GM12878 (cell line): ENCODE measurements around the gene FZD8. TPM values are rescaled to one million over a fixed set of nuclear protein-coding genes. Genes with fewer than 3 reads are reported as not detected.

Experiments
- ATAC-seq: fragments of 200-7000 bp; cut with Tn5 transposase; 3 replicates; pipeline ENCODE4 v1.9.1; 2020; ENCODE audit warnings: mild to moderate bottlenecking, moderate library complexity
- BruUV-seq: library from RNA; stranded (reverse); fragments of 400-500 nt; replicated peaks from 2 replicates; lab custom pipeline; 2021; lab: Mats Ljungman, UMichigan
- CTCF ChIA-PET: fragments of 300-600 bp; sonication (Branson Sonifier 250); formaldehyde crosslinking; extraction: SDS; loops from one replicate; lab custom pipeline; 2021; ENCODE audit warnings: inconsistent platforms; lab: Yijun Ruan, JAX
- POLR2A ChIA-PET: fragments of 350-600 bp; formaldehyde crosslinking; extraction: SDS; loops from one replicate; lab custom pipeline; 2021; ENCODE audit warnings: inconsistent platforms; lab: Charles Lee
- RAD21 ChIA-PET: fragments of 300-600 bp; sonication (Branson Sonifier 250); formaldehyde crosslinking; loops from one replicate; lab custom pipeline; 2023; ENCODE audit warnings: antibody characterized with exemption; ENCODE audit not compliant: unreplicated experiment; lab: Charles Lee
- SMC1A ChIA-PET: fragments of 300-600 bp; sonication (Branson Sonifier 250); formaldehyde crosslinking; loops from one replicate; lab custom pipeline; 2023; ENCODE audit not compliant: unreplicated experiment, uncharacterized antibody; lab: Charles Lee
- DNase-seq: peaks from one replicate; pipeline ENCODE4 v3.0.0-alpha.2; 2011; ENCODE audit warnings: low read depth, low spot score
- FAIRE-seq: peaks from 3 replicates; lab custom pipeline; 2011; peaks lifted over from hg19 to GRCh38; lab: Jason Lieb, UNC
- H2AFZ ChIP-seq: 2 replicates; pipeline ENCODE4 v1.6.0; 2011; ENCODE audit warnings: low read depth, low read length, control low read depth; ENCODE audit not compliant: control insufficient read depth
- H3K27ac ChIP-seq: 2 replicates; pipeline ENCODE4 v1.5.1; 2011; ENCODE audit warnings: control low read depth; ENCODE audit not compliant: control insufficient read depth, insufficient read depth
- H3K27me3 ChIP-seq, 2 experiments: replicated peaks in 1 of 2; 2 replicates each; pipeline versions ENCODE4 v1.6.0 to v1.6.1; 2011; ENCODE audit warnings: low read length in 1 of 2; ENCODE audit not compliant: control insufficient read depth in 2 of 2, insufficient read depth in 2 of 2
- H3K36me3 ChIP-seq, 2 experiments: 2 replicates each; pipeline ENCODE4 v1.5.1; 2011; ENCODE audit warnings: low read length in 1 of 2; ENCODE audit not compliant: control insufficient read depth in 2 of 2, insufficient read depth in 2 of 2
- H3K4me1 ChIP-seq: 2 replicates; pipeline ENCODE4 v1.6.1; 2011; ENCODE audit warnings: mild to moderate bottlenecking, low read length, moderate library complexity, mixed read lengths; ENCODE audit not compliant: control insufficient read depth, insufficient read depth
- H3K4me2 ChIP-seq: 2 replicates; pipeline ENCODE4 v1.6.0; 2011; ENCODE audit warnings: control low read depth; ENCODE audit not compliant: control insufficient read depth, insufficient read depth
- H3K4me3 ChIP-seq: fragments of 200-600 bp; sonication (generic); 2 replicates; pipeline ENCODE4 v1.5.1; 2016
- H3K79me2 ChIP-seq: 2 replicates; pipeline ENCODE4 v1.6.0; 2011; ENCODE audit warnings: low read length; ENCODE audit not compliant: control insufficient read depth, insufficient read depth
- H3K9ac ChIP-seq: 2 replicates; pipeline ENCODE4 v1.8.0; 2011; ENCODE audit warnings: low read length, control low read depth, mixed read lengths; ENCODE audit not compliant: control insufficient read depth, insufficient read depth
- H3K9me3 ChIP-seq: replicated peaks from 3 replicates; pipeline ENCODE4 v1.5.1; 2011; ENCODE audit warnings: mild to moderate bottlenecking, low read length; ENCODE audit not compliant: control insufficient read depth, insufficient read depth
- H4K20me1 ChIP-seq: 2 replicates; pipeline ENCODE4 v1.6.0; 2011; ENCODE audit not compliant: control insufficient read depth, insufficient read depth
- CBFB ChIP-seq: IDR thresholded peaks from 2 replicates; pipeline ENCODE4 v1.6.1; 2016; ENCODE audit warnings: antibody characterized with exemption, low read depth
- E4F1 ChIP-seq: fragments of 450-650 bp; IDR thresholded peaks from 2 replicates; pipeline ENCODE4 v1.6.1; 2018; ENCODE audit warnings: borderline replicate concordance, mild to moderate bottlenecking; ENCODE audit not compliant: partially characterized antibody
- EED ChIP-seq: sonication (generic); IDR thresholded peaks from 2 replicates; pipeline ENCODE4 v1.6.1; 2016; ENCODE audit warnings: antibody characterized with exemption, low read depth
- MTA2 ChIP-seq: fragments of 450-650 bp; IDR thresholded peaks from 2 replicates; pipeline ENCODE4 v1.6.1; 2016; ENCODE audit warnings: low read depth, mild to moderate bottlenecking, moderate library complexity
- NFYB ChIP-seq: IDR thresholded peaks from 2 replicates; pipeline ENCODE4 v1.6.1; 2011; ENCODE audit warnings: low read depth, mild to moderate bottlenecking, low read length, improper control_type of control experiment, moderate library complexity; ENCODE audit not compliant: insufficient read depth
- NR2C1 ChIP-seq: fragments of 450-650 bp; IDR thresholded peaks from 2 replicates; pipeline ENCODE4 v1.6.1; 2017; ENCODE audit warnings: antibody characterized with exemption, mild to moderate bottlenecking, moderate library complexity
- NR2F1 ChIP-seq: fragments of 450-650 bp; conservative IDR thresholded peaks from 2 replicates; pipeline ENCODE4 v1.6.1; 2017; ENCODE audit warnings: mild to moderate bottlenecking
- RELB ChIP-seq: fragments of 450-650 bp; IDR thresholded peaks from 2 replicates; pipeline ENCODE4 v1.6.1; 2017; ENCODE audit warnings: low read depth, mild to moderate bottlenecking, moderate library complexity
- SMAD5 ChIP-seq: IDR thresholded peaks from 2 replicates; pipeline ENCODE4 v1.6.1; 2016; ENCODE audit warnings: antibody characterized with exemption, low read depth
- SREBF2 ChIP-seq: IDR thresholded peaks from 2 replicates; pipeline ENCODE4 v1.6.1; 2012; ENCODE audit warnings: mild to moderate bottlenecking, low read length
- ZBED1 ChIP-seq: IDR thresholded peaks from 2 replicates; pipeline ENCODE4 v1.6.1; 2016; ENCODE audit warnings: borderline replicate concordance
- ZSCAN29 ChIP-seq: fragments of 450-650 bp; IDR thresholded peaks from 2 replicates; pipeline ENCODE4 v1.6.1; 2017; ENCODE audit warnings: mild to moderate bottlenecking, moderate library complexity
- WGBS: methylation state at CpG from one replicate; pipeline ENCODE4 v1.1.6; 2016; ENCODE audit warnings: low lambda C conversion rate; ENCODE audit not compliant: insufficient replicate concordance, insufficient coverage; ENCODE audit errors: missing lambda C conversion rate; 5-methylcytosine and 5-hydroxymethylcytosine counted together
- in situ Hi-C: fragments of 300-500 bp; cut with MboI; formaldehyde crosslinking; loops from 9 replicates; pipeline ENCODE4 v1.14.3; 2018; ENCODE audit warnings: mixed read lengths
- intact Hi-C: fragments of 100-400 bp; cut with micrococcal nuclease; formaldehyde crosslinking; loops from one replicate; pipeline ENCODE4 v1.14.2; 2022; ENCODE audit not compliant: unreplicated experiment
- polyA plus RNA-seq, 11 experiments: library from polyadenylated mRNA; depleted of rRNA in 4 of 11; unstranded in 6 of 11; stranded (reverse) in 5 of 11; fragments of >200 nt; fragmentation: Nextera tagmentation in 4 of 11; fragmentation: Illumina TruSeq in 1 of 11; extraction: Ambion mirVana in 4 of 11; extraction: Trizol in 1 of 11; gene quantifications; 1 replicate in 1 of 11; 2 replicates in 10 of 11; pipeline versions ENCODE4 v1.2.1 to v1.2.3, GENCODE V29; 2011 to 2016; ENCODE audit warnings: inconsistent platforms in 2 of 11, missing spikeins in 2 of 11, low read depth in 1 of 11
- total RNA-seq, 4 experiments: library from RNA; depleted of rRNA in 3 of 4; stranded (reverse); fragments of >200 nt in 3 of 4; fragmentation: Illumina TruSeq in 1 of 4; extraction: Trizol in 1 of 4; gene quantifications; 2 replicates each; pipeline versions ENCODE4 v1.2.1 to v1.2.3, GENCODE V29; 2013 to 2021
- TF ChIP-seq, protein P1 (sequence below): IDR thresholded peaks from 2 replicates; pipeline ENCODE4 v1.6.1; 2011; ENCODE audit warnings: low read depth, low read length, improper control_type of control experiment, borderline replicate concordance

Gene FZD8
- total and polyA plus RNA-seq, 10 of the 15 experiments (the other 5 are each of a cell fraction or from before 2014, with no cell fraction given): 0.03 to 0.72 (median 0.10) TPM; not detected in 3

DNA sequence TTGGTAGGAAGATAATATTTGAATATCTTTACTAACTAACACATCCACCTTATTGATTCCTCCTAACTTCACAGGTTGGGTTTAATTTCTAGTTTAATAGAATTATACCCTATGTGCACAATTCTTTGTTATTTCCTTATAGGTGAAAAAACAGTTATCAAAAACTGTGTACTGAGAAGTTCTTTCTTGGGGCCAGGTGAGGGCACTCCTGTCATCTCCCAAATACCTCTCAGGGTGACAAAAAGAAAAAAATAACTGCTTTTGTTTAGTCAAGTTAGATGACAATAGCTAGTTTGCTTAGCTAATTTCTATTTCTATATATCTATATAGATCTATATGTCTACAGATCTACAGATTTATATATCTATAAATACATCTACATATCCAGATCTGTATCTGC is 10.1 kb downstream of the FZD8 start:
- H3K27me3 ChIP-seq: peaks cover 0 to 5% of the 10 kb centered on the region in 2 experiments; a peak in 1 of 4 replicates
- no peaks in the 10 kb centered on the region for H4K20me1 ChIP-seq
- RAD21 ChIA-PET: no interaction called here
- no peak for TF ChIP-seq MTA2
- TF ChIP-seq, protein P1, sequence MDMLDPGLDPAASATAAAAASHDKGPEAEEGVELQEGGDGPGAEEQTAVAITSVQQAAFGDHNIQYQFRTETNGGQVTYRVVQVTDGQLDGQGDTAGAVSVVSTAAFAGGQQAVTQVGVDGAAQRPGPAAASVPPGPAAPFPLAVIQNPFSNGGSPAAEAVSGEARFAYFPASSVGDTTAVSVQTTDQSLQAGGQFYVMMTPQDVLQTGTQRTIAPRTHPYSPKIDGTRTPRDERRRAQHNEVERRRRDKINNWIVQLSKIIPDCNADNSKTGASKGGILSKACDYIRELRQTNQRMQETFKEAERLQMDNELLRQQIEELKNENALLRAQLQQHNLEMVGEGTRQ: no peak
- TF ChIP-seq, all 136 proteins: peak for 0
- CTCF ChIA-PET: interaction anchor here (0.8 to 2.3 kb wide), 5 partner anchors 16 to 1249 kb away, joined by 3 to 9 read pairs (median 3); no protein-coding TSS in a partner anchor
- DNase-seq (no peak), ATAC-seq (no peak), FAIRE-seq (no peak)
- Histone ChIP-seq H3K9ac (no peak overlapping the region), H3K79me2 (no peaks in the 10 kb centered on the region), H3K27ac (no peak overlapping the region), H3K4me1 (no peaks in the 10 kb centered on the region), H3K9me3 (no peaks in the 10 kb centered on the region), H3K36me3 (no peaks in the 10 kb centered on the region), H3K4me2 (no peak overlapping the region), H3K4me3 (no peak overlapping the region), H2AFZ (no peak overlapping the region)
- intact Hi-C loops: loop anchor here (10.0 kb wide), 1 partner anchor 1143 kb away; no protein-coding TSS in a partner anchor
- BruUV-seq: no TSS peak
- POLR2A ChIA-PET: no interaction called here
- SMC1A ChIA-PET: interaction anchor here (0.8 kb wide), 1 partner anchor 511 kb away, joined by 4 read pairs; no protein-coding TSS in a partner anchor
- in situ Hi-C loops: loop anchor here (5.0 kb wide), 1 partner anchor 1250 kb away; no protein-coding TSS in a partner anchor

DNA sequence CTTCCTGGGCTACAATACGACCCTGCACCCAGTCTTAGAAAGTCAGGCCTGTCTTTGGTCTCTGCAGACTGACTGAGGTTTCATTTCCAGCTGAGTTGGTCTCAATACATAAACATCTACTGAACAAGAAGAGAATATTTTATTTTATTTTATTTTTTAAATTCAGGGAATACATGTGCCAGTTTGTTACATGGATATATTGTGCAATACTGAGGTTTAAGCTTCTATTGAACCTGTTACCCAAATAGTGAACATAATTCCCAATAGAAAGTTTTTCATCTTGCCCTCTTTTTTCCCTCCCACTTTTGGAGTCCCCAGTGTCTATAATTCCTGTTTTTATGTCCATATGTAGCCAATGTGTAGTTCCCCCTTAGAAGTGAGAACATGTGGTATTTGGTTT is 10.7 kb downstream of the FZD8 start:
- FAIRE-seq (no peak), DNase-seq (no peak), ATAC-seq (no peak)
- 6% methylated on average over 1 of the region's 1 CpG for whole genome bisulfite sequencing
- Histone ChIP-seq H3K9me3 (no peaks in the 10 kb centered on the region), H4K20me1 (no peaks in the 10 kb centered on the region), H3K4me3 (no peak overlapping the region), H3K79me2 (no peaks in the 10 kb centered on the region), H3K4me1 (no peaks in the 10 kb centered on the region), H3K27ac (no peak overlapping the region), H2AFZ (no peak overlapping the region), H3K27me3 (peaks cover 0 to under 1% of the 10 kb centered on the region in 2 experiments; a peak in 1 of 4 replicates), H3K9ac (no peak overlapping the region), H3K36me3 (no peaks in the 10 kb centered on the region), H3K4me2 (no peak overlapping the region)
- in situ Hi-C loops (loop anchor here (5.0 kb wide), 1 partner anchor 1251 kb away; no protein-coding TSS in a partner anchor), intact Hi-C loops (loop anchor here (10.0 kb wide), 1 partner anchor 1143 kb away; no protein-coding TSS in a partner anchor)
- ChIA-PET CTCF (interaction anchor here (1.0 to 2.3 kb wide), 3 partner anchors 15 to 1249 kb away, joined by 3 to 9 read pairs (median 3); no protein-coding TSS in a partner anchor), SMC1A (interaction anchor here (0.7 to 0.9 kb wide), 2 partner anchors 13 to 68 kb away, joined by 3 read pairs; no protein-coding TSS in a partner anchor), RAD21 (no interaction called here), POLR2A (no interaction called here)
- no TSS peak for BruUV-seq
- TF ChIP-seq NR2C1 (no peak), SREBF2 (no peak), E4F1 (no peak), NR2F1 (no peak), EED (no peak), ZBED1 (no peak), RELB (no peak), NFYB (no peak), ZSCAN29 (no peak), SMAD5 (no peak), CBFB (no peak)
